ENCODE data around the gene F12.

F12 gene

GRCh38 chr5:177409043-177409801 is at the start of gene F12:
Gene F12 (minus strand): TSS chr5:177409564. CDS start chr5:177409527, 37 bp downstream.
- DNase-seq, result no peak

DNA sequence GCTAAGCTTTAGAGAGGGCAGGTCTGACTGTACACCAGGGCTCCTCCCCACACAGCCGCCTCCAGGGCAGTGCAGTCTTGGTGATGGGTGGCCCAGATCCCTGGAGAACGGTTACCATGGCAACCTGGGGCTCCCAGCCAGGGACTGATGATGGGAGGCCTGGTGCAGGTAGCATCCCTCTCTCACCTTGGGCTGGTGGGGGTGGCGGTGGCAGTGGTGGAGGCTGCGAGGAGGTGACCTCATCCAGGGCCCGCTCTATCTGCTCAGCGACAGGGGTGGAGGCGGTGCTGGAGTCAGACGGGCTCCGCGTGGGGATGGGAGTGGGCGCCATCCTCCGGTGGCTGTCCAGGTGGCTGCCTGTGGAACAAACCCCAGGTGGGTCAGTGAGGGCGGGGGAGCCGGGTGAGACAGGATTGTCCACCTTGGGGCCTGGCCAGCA is 49.6 kb upstream of the F12 start:
- DNase-seq, result no peak

DNA sequence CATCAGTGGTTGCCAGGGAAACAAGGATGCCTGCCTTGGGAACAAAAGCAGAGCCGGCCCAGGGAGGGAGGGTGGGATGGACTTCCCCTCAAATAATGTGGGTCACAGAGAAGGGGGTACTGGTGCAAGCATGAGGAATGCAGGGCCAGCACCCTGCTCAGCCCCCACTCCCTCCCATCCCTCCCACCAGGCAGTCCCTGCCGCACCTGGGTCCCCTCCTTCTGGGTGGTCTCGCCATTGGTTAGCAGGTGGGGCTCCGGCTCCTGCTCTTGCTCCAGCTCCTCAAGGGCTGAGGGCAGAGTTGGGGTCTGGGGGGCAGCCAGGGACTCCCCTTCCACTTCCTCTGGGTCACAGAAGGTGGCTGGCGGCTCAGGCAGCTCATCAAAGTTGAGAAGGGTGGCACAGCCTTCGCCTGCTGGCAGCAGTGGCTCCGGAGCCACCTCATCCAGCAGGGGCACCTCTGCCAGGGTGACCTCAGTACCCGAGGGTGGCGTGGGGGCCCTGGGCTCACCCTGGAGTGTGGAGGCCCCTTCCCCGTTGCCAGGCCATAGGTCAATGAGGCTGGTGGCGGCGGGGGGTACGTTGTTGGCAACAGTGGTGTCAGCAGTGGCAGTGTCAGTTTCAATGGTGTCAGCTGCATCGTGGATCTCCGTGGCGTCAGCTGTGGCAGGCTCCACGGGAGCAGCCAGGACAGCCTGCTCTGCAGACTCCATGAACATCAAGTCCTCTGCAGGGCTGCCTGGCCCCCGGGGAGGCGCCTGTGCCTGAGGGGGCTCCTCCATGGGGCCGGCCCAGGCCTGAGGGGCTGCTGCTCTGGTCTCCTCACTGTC is 48.7 kb upstream of the F12 start:
- no peak for DNase-seq

GRCh38 chr5:177456976-177457851 is 47.9 kb upstream of the F12 start:
- no peak for DNase-seq

DNA sequence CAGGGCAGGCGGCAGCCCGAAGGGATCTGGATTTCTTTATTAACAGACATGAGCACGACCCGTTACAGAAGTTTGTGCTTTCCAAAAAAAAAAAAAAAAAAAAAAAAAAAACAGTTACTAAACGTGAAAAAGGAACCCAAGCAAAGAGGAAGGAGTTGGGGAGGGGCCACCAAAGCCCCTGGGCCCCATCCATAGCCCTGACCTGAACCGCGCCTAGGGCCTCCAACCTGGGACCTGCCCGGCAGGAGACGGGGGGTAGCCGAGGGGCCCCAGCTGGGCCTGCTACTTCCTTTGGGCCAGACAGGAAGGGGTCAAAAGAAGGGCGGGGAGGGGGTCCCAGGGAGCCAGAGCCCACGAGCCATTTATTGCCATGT is 47.2 kb upstream of the F12 start:
- no peak for DNase-seq

DNA sequence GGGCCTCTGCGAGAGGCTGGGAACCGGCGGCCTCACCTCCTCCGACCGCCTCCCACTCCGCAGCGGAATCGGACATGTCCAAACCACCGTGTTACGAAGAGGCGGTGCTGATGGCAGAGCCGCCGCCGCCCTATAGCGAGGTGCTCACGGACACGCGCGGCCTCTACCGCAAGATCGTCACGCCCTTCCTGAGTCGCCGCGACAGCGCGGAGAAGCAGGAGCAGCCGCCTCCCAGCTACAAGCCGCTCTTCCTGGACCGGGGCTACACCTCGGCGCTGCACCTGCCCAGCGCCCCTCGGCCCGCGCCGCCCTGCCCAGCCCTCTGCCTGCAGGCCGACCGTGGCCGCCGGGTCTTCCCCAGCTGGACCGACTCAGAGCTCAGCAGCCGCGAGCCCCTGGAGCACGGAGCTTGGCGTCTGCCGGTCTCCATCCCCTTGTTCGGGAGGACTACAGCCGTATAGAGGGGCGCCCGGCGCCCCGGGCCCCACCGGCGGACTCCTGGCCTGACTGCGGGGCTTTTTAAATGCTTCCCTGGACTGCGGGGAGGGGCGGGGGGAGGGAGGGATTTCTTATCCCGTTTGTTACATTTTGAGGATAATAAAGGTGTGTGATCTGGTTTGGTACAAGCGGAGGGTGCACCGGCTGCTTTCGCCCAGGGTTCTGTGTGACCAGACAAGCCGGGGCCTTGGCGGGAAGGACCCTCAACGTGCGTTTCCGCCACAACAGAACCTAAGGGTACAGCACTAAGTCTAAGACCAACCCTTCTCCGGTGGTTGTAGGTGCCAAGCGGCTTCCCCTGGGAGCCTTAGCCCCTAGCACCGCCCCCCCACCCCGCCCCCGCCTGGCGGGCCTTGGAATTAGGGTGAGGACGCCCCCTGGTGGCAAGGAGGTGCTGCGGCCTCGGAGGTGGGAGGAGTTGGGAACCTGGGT is 46.6 kb upstream of the F12 start:
- DNase-seq, result peak; percentile 97

DNA sequence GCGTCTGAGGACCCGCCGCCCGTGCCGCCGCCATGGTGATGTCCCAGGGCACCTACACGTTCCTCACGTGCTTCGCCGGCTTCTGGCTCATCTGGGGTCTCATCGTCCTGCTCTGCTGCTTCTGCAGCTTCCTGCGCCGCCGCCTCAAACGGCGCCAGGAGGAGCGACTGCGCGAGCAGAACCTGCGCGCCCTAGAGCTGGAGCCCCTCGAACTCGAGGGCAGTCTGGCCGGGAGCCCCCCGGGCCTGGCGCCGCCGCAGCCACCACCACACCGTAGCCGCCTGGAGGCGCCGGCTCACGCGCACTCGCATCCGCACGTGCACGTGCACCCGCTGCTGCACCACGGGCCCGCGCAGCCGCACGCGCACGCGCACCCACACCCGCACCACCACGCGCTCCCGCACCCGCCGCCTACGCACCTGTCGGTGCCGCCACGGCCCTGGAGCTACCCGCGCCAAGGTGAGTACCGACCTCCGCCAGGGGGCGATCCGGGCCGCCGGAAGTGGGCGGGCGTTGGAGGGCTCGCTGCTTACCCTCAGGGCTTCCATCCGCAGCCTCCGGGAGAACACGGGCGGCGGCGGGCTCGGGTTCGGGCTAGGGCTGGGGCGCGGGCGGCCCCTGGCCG is 45.8 kb upstream of the F12 start:
- peak; percentile 92 for DNase-seq

DNA sequence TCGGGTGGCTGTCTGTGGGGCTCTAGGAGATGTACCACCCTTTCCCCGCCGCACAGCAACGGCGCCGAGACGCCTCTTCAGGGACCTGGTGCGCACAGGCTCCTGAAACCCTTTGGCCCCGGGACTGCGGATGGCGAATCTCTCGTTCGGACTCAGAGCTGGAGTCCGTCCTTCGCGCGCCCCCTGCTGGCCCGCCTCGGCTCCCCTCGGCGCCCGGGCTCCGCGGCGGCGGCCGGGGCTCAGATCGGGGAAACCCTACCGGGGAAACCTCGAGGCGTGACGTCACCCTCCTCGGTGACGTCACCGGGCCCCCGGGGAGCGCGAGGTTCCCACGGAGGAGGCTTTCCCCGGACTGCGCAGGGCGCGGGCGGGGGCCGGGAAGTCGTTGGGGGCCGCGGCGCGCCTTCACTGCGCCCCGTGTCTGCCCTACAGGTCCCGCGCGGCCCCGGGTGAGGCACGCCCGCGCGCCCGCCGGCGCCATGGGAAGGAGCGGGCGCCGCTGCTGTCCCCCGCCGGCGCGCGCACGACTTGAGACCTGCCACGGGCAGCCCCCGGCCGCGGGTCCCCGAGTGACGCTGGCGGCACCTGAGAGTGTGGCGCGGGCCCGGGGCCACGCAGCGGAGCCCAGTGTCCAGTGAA is 45.2 kb upstream of the F12 start:
- peak; percentile 94 for DNase-seq

- no peak for DNase-seq
These were observed 44.6 kb upstream of the F12 start for GRCh38 chr5:177453852-177454396.

- DNase-seq, result no peak
These were observed 43.6 kb upstream of the F12 start for GRCh38 chr5:177452688-177453638.

- no peak for DNase-seq
These were observed 41.5 kb upstream of the F12 start for GRCh38 chr5:177450667-177451424.

DNA sequence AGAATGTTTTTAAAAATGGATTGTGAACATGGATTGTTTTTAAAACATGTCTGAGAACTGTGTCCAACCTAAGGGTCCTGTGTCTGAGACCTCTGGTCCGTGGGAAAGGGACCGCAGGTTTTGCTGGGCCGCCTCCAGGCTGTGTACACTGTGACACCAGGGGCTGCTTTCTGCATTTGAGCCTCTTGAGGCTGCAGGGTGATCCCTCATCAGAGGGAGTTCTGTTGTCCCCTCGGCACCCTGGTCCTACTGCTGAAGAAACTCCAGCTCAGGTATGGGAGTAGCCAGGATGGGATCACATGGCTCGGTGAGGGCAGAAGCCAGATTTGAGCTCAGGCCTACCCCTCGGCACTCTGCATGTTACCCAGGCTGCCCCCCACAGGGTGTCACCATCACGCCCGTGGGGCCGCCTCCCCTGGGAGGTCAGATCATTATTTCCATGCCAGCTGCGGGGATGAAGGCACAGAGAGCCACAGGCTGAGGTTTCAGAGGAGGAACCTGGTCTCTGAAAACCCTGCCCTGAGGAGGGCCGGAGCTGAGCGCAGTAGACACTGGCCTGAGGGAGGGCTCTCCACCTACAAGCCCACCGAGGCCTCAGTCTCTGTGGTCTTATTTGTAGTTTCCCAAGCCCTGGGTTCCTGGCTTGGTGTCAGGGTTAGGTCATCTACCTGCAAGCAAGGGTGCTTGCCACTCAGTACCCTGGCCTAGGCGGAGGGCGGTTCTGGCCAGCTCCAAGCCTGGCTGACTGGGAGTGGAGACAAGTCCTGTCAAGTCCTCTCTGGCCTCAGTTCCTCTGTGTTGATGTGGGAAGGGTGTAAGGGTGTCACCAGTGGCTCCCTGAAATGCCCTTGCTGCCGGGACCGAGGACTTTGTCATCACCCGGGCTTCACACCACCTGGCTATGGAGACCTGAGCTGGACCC is 40.0 kb upstream of the F12 start:
- DNase-seq, result no peak

DNA sequence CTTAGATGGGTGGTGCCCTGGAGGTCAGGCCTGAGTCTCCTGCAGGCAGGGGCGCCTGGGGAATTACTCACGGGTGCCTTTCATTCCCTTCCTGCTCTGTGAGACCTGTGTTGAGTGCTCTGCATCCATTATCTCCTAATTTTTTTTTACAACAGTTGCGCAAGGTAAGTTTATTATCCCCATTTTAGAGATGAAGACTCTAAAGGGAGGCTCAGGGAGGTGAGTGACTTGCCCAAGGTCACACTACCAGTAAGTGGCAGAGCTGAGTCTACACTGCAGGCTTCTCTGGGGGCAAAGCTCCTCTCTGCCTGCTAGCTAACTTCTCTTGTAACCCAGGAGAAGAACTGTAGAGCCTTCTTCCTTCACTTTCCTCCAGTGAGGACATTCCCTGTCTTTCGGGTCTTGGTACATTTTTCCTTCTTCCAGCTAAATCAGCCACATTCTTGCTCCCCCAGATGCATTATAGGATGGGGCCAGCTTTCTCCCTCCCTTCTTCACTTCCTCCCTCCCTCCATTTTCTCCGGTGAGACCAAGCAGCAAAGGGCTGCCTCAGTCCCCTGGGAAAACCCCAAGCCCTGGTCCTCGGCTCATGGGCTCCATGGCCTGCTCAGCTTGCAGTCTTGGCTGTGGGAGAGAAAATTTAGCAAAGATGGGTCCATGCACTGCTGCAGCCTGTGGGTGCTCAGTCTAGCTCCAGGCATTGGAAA is 39.0 kb upstream of the F12 start:
- no peak for DNase-seq

DNA sequence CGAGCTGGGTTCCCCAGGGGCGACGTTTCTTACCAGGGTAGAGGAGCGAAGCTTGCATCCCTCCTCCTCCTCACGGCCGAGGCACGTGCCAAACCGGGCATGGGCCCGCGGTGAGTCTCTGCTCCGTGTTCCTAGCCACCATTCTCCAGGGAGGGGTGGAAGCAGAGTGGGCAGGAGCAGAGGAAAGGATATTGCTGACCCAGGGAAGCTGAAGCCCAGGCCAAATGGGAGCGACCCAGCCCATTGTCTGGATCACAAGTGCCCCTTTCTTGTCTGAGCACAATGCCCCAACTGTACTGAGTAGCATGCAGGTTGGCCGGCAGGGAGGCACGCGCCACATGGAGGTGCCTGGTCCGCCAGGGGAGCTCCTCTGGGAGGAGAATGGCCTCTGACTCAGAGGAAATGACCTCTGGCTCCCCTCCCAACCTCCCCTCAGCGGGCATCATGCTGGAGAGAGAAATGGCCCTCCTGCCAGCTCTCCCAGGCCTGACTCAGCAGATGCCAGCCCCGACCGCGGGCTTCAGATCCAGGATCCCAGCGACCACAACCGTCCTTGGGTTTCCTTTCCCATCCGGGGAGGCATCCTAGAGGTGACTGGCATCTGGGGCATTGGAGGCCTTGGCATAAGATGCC is 38.4 kb upstream of the F12 start:
- no peak for DNase-seq

DNA sequence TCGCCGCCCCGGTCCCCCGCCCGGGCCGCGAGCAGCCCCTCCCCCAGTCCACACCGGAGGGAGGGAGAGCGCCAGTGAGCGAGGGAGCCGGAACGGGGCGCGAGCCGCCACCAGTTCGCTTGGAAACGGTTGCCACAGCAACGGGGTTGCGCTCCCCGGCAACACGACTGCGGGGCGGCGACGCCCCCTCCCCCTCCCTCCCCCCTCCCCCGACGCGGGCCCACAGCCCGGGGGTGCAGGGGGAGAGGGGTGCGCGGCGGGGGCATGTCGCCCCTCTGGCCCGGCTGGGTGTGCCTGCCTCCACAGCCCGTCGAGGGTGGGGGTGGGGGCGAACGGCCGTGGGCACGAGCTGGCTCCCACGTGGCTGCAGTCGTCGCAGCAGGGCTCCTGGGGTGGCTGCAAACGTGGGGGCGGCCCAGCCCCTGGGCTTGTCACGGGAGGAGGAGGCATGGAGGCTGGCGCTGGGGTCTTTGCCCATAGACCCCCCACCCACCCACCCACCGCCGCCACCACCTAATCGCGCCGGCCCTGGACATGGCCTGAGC is 37.8 kb upstream of the F12 start:
- peak; percentile 68 for DNase-seq

Measured in activated gamma-delta T cell treated with Interleukin-2 at 50 U/mL for 16 hours (primary cell).